ENCODE data around the gene F5. TPM values are rescaled to one million over a fixed set of nuclear protein-coding genes. Genes with fewer than 3 reads are reported as not detected.

Gene F5
- total and polyA plus RNA-seq, 4 experiments from 2014 or later, result 1.4 to 6.1 (median 4.1) TPM

DNA sequence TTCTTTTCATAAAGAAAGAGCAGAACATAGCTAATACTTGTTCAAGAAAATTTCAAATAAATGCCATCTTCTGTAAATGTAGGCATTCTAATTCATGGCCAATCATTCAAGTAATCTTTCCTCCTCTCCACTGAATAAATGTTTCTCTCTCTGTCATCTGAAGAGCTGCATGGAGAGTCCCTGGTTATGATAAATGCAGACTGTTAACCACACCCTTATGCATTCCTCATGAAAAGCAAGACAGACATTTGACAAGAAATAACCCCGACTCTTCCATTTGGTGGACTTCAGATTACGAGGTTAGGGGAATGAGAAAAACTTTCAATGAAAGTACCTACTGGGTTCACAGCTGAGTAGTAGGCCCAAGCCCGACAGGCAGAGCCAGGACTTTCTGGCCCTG lies 55.8 kb downstream of the F5 start:
- Mint-ChIP-seq H3K27me3 (peaks cover 6 to 7% of the 10 kb centered on the region in 2 donors), H3K9me3 (no peaks in the 10 kb centered on the region), H3K36me3 (no peaks in the 10 kb centered on the region), H3K4me3 (no peak overlapping the region), H3K27ac (no peak overlapping the region), H3K4me1 (peaks cover 0 to 5% (median 3%) of the 10 kb centered on the region in 4 donors)
- Histone ChIP-seq H3K27me3 (ENCODE audit: insufficient read depth, low read length) (no peaks in the 10 kb centered on the region), H3K9me3 (ENCODE audit: control insufficient read depth in 1 of 2, low read length in 2 of 2) (no peaks in the 10 kb centered on the region), H3K4me1 (ENCODE audit: insufficient read depth, low read length) (no peaks in the 10 kb centered on the region), H3K27ac (ENCODE audit: low read depth, low read length) (no peak overlapping the region), H3K36me3 (ENCODE audit: insufficient read depth, low read length) (no peaks in the 10 kb centered on the region), H3K4me3 (ENCODE audit: low read length in 2 of 2) (no peak overlapping the region)
- CTCF ChIA-PET (ENCODE audit: partially characterized antibody), result interaction anchor here (0.8 to 0.9 kb wide), 2 partner anchors 19 to 279 kb away, joined by 3 read pairs; no protein-coding TSS in a partner anchor
- POLR2A ChIA-PET (ENCODE audit: partially characterized antibody), result no interaction called here
- no peak for DNase-seq
- intact Hi-C loops (cut with micrococcal nuclease), result no loop called here

- H3K27me3 Mint-ChIP-seq, result peaks cover 4 to 7% of the 10 kb centered on the region in 2 donors
- H3K4me3 ChIP-seq (ENCODE audit: low read length in 2 of 2), result no peak overlapping the region
- no peak overlapping the region for H3K27ac ChIP-seq (ENCODE audit: low read depth, low read length)
- no peaks in the 10 kb centered on the region for H3K36me3 ChIP-seq (ENCODE audit: insufficient read depth, low read length)
- peak overlapping the region in 1 of 7 donors; percentile 11 for H3K27ac Mint-ChIP-seq
- no peaks in the 10 kb centered on the region for H3K9me3 Mint-ChIP-seq
- intact Hi-C loops (cut with micrococcal nuclease), result no loop called here
- no peaks in the 10 kb centered on the region for H3K4me1 ChIP-seq (ENCODE audit: insufficient read depth, low read length)
- no peak overlapping the region for H3K4me3 Mint-ChIP-seq
- no peak for DNase-seq
- no peaks in the 10 kb centered on the region for H3K9me3 ChIP-seq (ENCODE audit: control insufficient read depth in 1 of 2, low read length in 2 of 2)
- no peaks in the 10 kb centered on the region for H3K27me3 ChIP-seq (ENCODE audit: insufficient read depth, low read length)
- CTCF ChIA-PET (ENCODE audit: partially characterized antibody), result no interaction called here
- H3K36me3 Mint-ChIP-seq, result peaks cover 0 to 1% of the 10 kb centered on the region in 2 donors
- H3K4me1 Mint-ChIP-seq, result peaks cover 0 to 5% (median 3%) of the 10 kb centered on the region in 4 donors
- POLR2A ChIA-PET (ENCODE audit: partially characterized antibody), result no interaction called here
Observed at GRCh38 chr1:169529068-169529642, 57.1 kb downstream of the F5 start.

- no peak overlapping the region for H3K4me3 ChIP-seq (ENCODE audit: low read length in 2 of 2)
- H3K9me3 ChIP-seq (ENCODE audit: control insufficient read depth in 1 of 2, low read length in 2 of 2), result no peaks in the 10 kb centered on the region
- intact Hi-C loops (cut with micrococcal nuclease), result no loop called here
- peaks cover 0 to 3% of the 10 kb centered on the region in 2 donors for H3K36me3 Mint-ChIP-seq
- POLR2A ChIA-PET (ENCODE audit: partially characterized antibody), result no interaction called here
- H3K4me1 ChIP-seq (ENCODE audit: insufficient read depth, low read length), result no peaks in the 10 kb centered on the region
- CTCF ChIA-PET (ENCODE audit: partially characterized antibody), result no interaction called here
- no peaks in the 10 kb centered on the region for H3K27me3 ChIP-seq (ENCODE audit: insufficient read depth, low read length)
- no peak overlapping the region for H3K27ac ChIP-seq (ENCODE audit: low read depth, low read length)
- H3K4me3 Mint-ChIP-seq, result no peak overlapping the region
- H3K36me3 ChIP-seq (ENCODE audit: insufficient read depth, low read length), result no peaks in the 10 kb centered on the region
- no peaks in the 10 kb centered on the region for H3K9me3 Mint-ChIP-seq
- peaks cover 0 to 5% (median 3%) of the 10 kb centered on the region in 4 donors for H3K4me1 Mint-ChIP-seq
- H3K27me3 Mint-ChIP-seq, result peaks cover 3 to 7% of the 10 kb centered on the region in 2 donors
- peak overlapping the region in 1 of 7 donors; percentile 11 for H3K27ac Mint-ChIP-seq
- DNase-seq, result no peak
Observed at GRCh38 chr1:169528215-169529067, 57.8 kb downstream of the F5 start.

DNA sequence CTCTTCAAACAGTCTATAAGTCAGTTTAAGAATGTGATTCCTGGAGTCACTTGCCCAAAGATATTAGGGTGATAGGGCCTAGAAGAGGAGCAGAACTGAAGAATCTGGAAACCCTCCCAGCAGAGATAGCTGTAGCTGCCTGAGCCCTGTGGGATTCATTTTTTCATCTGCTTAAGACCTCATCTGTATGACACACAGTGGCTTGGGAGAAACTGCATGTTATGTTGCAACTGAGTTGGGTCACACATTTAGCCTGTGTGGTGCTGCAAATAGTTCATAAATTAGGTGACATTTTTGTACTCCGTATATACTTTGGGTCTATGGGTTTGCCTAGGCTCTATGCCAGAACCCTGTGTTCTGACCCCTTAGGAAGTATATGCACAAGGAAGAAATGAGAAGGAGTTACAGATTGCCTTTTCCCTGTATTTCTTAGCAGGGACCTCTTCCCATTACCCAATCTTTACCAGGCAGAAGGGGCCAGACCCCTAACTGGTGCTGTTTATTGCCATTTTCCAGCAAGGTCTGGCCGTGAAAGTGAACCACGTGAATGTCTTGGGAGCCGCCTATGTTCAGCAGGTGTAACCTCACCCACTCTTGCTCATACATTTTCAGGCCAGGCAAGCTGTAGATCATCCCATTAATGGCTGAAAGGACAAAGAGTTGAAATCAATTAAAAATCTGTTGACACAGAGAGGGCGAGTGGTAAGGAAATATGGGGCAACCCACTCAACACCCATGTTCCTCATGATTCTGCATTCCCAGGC lies 58.6 kb downstream of the F5 start:
- no peak overlapping the region for H3K27ac Mint-ChIP-seq
- peaks cover 0 to 5% (median 3%) of the 10 kb centered on the region in 4 donors for H3K4me1 Mint-ChIP-seq
- DNase-seq, result no peak
- H3K36me3 Mint-ChIP-seq, result peaks cover 0 to 3% of the 10 kb centered on the region in 2 donors
- Histone ChIP-seq H3K27ac (ENCODE audit: low read depth, low read length) (no peak overlapping the region), H3K36me3 (ENCODE audit: insufficient read depth, low read length) (no peaks in the 10 kb centered on the region), H3K4me1 (ENCODE audit: insufficient read depth, low read length) (no peaks in the 10 kb centered on the region), H3K4me3 (ENCODE audit: low read length in 2 of 2) (no peak overlapping the region), H3K9me3 (ENCODE audit: control insufficient read depth in 1 of 2, low read length in 2 of 2) (no peaks in the 10 kb centered on the region), H3K27me3 (ENCODE audit: insufficient read depth, low read length) (no peaks in the 10 kb centered on the region)
- ChIA-PET CTCF (ENCODE audit: partially characterized antibody) (no interaction called here), POLR2A (ENCODE audit: partially characterized antibody) (no interaction called here)
- no peak overlapping the region for H3K4me3 Mint-ChIP-seq
- H3K9me3 Mint-ChIP-seq, result no peaks in the 10 kb centered on the region
- intact Hi-C loops (cut with micrococcal nuclease), result no loop called here
- H3K27me3 Mint-ChIP-seq, result peaks cover 3 to 7% of the 10 kb centered on the region in 2 donors

DNA sequence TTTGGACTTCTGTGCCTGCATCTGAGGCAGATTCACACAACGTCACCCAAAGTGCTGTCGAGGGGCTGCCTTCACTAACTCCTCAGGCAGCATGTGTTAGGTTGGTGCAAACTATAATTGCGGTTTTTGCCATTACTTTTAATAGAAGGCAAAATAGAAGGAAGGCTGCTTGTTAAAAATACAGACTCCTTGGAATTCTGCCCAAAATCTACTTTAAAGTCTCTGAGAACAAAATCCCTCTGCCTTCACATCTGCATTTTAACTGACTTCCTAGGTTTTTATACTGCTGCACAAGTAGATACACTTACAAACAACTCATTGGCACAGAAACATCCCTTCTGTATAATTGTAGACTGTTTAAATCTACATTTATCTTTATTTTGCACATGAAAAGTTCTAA lies 59.3 kb downstream of the F5 start:
- Histone ChIP-seq H3K4me3 (ENCODE audit: low read length in 2 of 2) (no peak overlapping the region), H3K9me3 (ENCODE audit: control insufficient read depth in 1 of 2, low read length in 2 of 2) (no peaks in the 10 kb centered on the region), H3K27ac (ENCODE audit: low read depth, low read length) (no peak overlapping the region), H3K4me1 (ENCODE audit: insufficient read depth, low read length) (no peaks in the 10 kb centered on the region), H3K27me3 (ENCODE audit: insufficient read depth, low read length) (no peaks in the 10 kb centered on the region), H3K36me3 (ENCODE audit: insufficient read depth, low read length) (no peaks in the 10 kb centered on the region)
- peaks cover 0 to 3% of the 10 kb centered on the region in 2 donors for H3K36me3 Mint-ChIP-seq
- CTCF ChIA-PET (ENCODE audit: partially characterized antibody), result no interaction called here
- no peak overlapping the region for H3K4me3 Mint-ChIP-seq
- no peak for DNase-seq
- POLR2A ChIA-PET (ENCODE audit: partially characterized antibody), result no interaction called here
- H3K27me3 Mint-ChIP-seq, result peaks cover 3 to 7% of the 10 kb centered on the region in 2 donors
- H3K27ac Mint-ChIP-seq, result no peak overlapping the region
- no peaks in the 10 kb centered on the region for H3K9me3 Mint-ChIP-seq
- intact Hi-C loops (cut with micrococcal nuclease), result no loop called here
- peaks cover 0 to 5% (median 3%) of the 10 kb centered on the region in 4 donors for H3K4me1 Mint-ChIP-seq

DNA sequence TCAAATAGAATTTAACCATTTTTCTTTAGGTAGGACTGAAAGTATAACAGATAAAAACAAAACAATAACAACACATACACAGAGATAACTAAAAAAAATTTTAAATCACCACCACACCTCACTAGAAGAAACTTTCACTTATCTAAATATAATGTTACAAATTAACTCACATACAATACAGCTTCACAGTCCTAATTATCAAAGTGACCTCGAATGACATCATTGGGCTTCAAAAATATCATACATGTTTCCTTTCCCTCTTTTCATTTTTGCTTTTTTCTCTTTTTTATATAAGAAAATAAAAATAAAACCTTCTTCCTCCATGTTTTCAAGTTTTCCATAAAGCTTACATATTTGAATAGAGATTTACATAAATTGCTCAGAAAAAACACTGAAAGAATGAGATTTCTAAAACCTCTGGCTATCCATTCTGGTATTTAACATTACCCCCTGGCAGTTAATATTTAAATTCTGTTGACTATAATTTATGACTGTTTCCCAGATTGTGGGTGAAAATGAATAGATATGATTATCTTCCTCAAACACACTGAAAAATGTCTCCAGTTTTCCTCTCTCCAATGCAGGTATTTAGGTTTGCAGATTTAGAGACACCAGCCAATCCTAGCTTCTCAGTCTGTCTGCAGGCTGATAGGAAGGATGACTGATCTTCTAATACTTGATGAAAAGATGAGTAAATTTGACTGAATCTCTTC lies 60.0 kb downstream of the F5 start:
- Histone ChIP-seq H3K4me1 (ENCODE audit: insufficient read depth, low read length) (no peaks in the 10 kb centered on the region), H3K27me3 (ENCODE audit: insufficient read depth, low read length) (no peaks in the 10 kb centered on the region), H3K4me3 (ENCODE audit: low read length in 2 of 2) (no peak overlapping the region), H3K9me3 (ENCODE audit: control insufficient read depth in 1 of 2, low read length in 2 of 2) (no peaks in the 10 kb centered on the region), H3K27ac (ENCODE audit: low read depth, low read length) (no peak overlapping the region), H3K36me3 (ENCODE audit: insufficient read depth, low read length) (no peaks in the 10 kb centered on the region)
- ChIA-PET POLR2A (ENCODE audit: partially characterized antibody) (no interaction called here), CTCF (ENCODE audit: partially characterized antibody) (no interaction called here)
- no peak for DNase-seq
- Mint-ChIP-seq H3K9me3 (no peaks in the 10 kb centered on the region), H3K27ac (no peak overlapping the region), H3K27me3 (peaks cover 1 to 7% of the 10 kb centered on the region in 2 donors), H3K36me3 (peaks cover 0 to 3% of the 10 kb centered on the region in 2 donors), H3K4me3 (no peak overlapping the region), H3K4me1 (peaks cover 0 to 5% (median 3%) of the 10 kb centered on the region in 4 donors)
- intact Hi-C loops (cut with micrococcal nuclease), result no loop called here

GRCh38 chr1:169525391-169525790 lies 60.9 kb downstream of the F5 start:
- Histone ChIP-seq H3K27me3 (ENCODE audit: insufficient read depth, low read length) (no peaks in the 10 kb centered on the region), H3K4me3 (ENCODE audit: low read length in 2 of 2) (no peak overlapping the region), H3K27ac (ENCODE audit: low read depth, low read length) (no peak overlapping the region), H3K36me3 (ENCODE audit: insufficient read depth, low read length) (no peaks in the 10 kb centered on the region), H3K9me3 (ENCODE audit: control insufficient read depth in 1 of 2, low read length in 2 of 2) (no peaks in the 10 kb centered on the region), H3K4me1 (ENCODE audit: insufficient read depth, low read length) (no peaks in the 10 kb centered on the region)
- Mint-ChIP-seq H3K27ac (no peak overlapping the region), H3K4me1 (peaks cover 0 to 5% (median 3%) of the 10 kb centered on the region in 4 donors), H3K4me3 (no peak overlapping the region), H3K9me3 (no peaks in the 10 kb centered on the region), H3K27me3 (peaks cover 0 to 7% of the 10 kb centered on the region in 2 donors), H3K36me3 (peaks cover 0 to 3% of the 10 kb centered on the region in 2 donors)
- CTCF ChIA-PET (ENCODE audit: partially characterized antibody), result no interaction called here
- intact Hi-C loops (cut with micrococcal nuclease), result no loop called here
- no peak for DNase-seq
- POLR2A ChIA-PET (ENCODE audit: partially characterized antibody), result no interaction called here

Measured in CD4-positive, alpha-beta memory T cell (primary cell).